NCI-H510A treated with DMSO at 0.1 percent for 48 hours (cell line): Measurements from ENCODE around the gene CYYR1.

ENCODE experiments used
- DNase-seq: peaks from one replicate; lab custom pipeline; 2025; lab: John Stamatoyannopoulos, UW

CYYR1 gene

GRCh38 chr21:26572702-26573381 lies at the start of gene CYYR1:
Gene CYYR1, minus strand, starts transcription at chr21:26573286. Its CDS starts 346 bp downstream, at chr21:26572940.
- DNase-seq, result no peak

- DNase-seq, result no peak
Observed at GRCh38 chr21:26617176-26617575, 44.1 kb upstream of the CYYR1 start.

- no peak for DNase-seq
Observed at GRCh38 chr21:26614251-26614650, 41.2 kb upstream of the CYYR1 start.

DNA sequence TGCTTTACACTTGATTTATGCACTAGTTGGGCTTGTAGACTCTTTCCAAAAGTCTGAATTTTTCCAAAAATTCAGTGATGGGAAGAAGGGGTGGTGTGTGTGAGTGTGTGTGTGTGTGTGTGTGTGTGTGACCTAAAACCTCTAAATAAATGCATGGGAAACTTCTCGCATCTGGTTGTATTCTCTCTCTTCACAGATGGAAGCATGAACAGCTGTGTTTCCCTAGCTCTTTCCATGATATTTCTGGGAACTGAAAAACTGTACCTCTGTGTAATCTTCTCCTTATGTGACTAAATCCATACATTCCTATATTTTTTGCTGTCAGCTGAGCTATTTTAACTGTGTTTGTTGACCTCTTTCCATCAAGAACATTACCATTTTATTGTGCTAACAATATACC lies 26.2 kb upstream of the CYYR1 start:
- DNase-seq, result no peak

DNA sequence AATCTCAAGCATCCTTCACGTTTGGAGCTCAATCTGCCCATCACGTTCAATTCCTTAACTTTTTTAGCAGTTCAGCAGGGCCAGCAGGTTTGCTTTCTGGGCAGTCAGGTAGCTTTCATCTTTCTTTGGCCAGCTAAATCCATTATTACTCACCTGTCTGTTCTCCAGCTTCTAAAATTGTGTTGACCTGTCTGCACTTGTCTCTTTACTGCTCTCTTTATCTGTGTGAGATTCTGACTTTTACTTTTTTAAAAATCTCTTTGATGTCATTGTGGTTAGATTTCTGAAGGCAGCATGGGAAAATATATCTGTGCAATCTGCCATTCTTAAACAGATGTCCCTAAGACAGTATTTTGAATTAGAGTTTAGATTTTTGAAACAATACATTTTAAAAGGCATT lies 24.9 kb upstream of the CYYR1 start:
- DNase-seq, result no peak

DNA sequence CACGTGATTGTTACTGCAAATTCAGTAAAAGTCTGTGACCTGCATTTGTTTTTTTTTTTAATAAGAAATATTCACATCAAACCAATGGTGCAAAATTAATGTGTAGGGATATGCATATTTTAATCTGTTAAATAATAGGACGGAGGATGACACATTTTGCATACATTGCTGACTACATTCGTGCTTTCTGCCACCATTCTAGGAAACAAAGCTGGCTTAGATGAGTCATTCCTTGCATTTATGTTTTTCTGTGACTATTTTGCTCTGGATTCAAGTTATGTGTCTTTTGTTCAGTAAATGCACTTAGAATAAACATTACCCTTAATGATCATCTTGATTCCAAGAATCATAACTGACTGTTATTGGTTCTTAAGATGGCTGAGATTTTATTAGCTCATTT lies 23.9 kb upstream of the CYYR1 start:
- DNase-seq, result no peak

DNA sequence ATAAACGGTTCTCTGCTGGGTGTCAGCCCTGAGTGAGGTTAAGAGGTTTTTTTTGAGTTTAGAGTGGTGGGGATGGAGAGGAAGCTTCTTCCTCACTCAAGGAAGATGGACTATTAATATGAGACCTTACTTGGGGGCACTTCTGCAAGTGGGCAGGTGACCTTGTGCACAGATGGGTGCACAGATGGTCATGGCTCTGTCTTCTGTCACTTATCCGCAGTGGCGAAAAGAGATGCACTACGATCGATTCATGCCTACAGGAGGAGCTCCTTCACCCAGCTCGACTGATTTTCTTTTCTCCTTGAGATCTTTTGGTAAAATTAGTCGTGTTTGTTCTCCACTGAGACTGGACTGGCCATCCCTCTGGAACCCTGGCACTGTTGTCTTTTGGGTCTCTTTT lies 22.9 kb upstream of the CYYR1 start:
- no peak for DNase-seq

- DNase-seq, result no peak
Observed at GRCh38 chr21:26593800-26594199, 20.7 kb upstream of the CYYR1 start.

- DNase-seq, result no peak
Observed at GRCh38 chr21:26591543-26591942, 18.5 kb upstream of the CYYR1 start.

DNA sequence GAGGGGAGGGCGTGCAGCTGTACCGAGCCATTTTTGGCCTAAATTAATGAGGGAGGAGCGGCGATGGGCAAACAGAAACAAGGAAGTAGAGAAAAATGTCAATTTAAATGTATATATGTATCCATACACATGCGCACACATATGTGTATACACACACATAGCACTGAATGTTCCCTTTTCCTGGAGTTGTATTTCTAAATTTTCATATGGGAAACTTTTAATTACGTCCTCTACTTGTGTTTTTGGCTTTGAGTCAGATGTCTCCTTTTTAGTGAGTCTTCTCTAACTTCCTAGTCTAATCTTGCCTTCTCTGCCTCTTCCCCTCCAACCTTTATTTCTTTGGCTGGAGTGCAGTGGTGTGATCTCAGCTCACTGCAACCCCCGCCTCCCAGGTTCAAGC lies 15.4 kb upstream of the CYYR1 start:
- no peak for DNase-seq

- no peak for DNase-seq
Observed at GRCh38 chr21:26587736-26588201, 14.7 kb upstream of the CYYR1 start.

GRCh38 chr21:26583769-26584168 lies 10.7 kb upstream of the CYYR1 start:
- no peak for DNase-seq

DNA sequence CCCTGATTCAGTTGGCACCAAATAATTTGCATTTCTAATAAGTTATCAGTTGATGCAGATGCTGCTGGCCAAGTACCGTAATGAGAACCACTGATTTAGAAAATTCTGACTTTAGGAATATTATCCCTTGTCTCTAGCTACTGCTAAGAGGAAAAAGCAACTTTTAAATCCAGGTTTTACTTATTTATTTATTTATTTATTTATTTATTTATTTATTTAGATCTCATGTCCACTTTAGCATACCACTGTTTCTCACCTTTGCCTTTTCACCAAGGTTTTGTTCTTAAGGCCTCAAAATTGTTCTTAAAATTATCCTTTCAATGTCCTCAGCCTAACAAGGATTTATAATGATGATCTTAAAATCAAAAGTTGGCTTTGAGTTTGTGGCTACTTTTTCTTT lies 8.7 kb upstream of the CYYR1 start:
- DNase-seq, result no peak

DNA sequence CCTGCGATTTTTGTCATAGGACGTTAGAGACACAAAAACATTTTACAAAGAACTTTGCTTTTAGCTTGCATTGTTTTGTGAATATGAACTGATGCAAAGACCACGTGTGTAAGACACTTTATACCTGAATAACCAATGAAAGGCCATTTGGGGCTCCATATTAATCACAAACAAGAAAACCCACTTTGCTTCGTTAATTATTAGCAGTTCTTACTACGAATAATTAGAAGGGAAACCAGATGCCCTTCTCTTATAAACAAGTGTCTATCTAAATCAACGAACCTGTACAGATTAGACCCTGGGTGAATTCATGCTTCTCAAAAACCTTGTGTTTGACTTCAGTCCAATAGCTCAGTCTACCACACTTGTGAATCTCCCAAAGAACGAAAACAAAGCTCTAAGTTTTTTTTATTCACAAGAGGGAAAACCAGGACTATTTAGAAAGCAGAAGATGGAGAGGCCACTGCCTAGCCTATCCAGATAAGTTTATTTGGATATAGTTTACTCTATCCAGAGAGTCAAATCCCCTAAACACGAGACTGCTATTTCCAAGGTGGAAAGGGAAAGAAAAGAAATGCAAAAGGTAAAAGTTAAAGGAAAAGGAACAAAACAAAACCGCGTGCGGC lies 897 bp downstream of the CYYR1 start:
- DNase-seq, result no peak

DNA sequence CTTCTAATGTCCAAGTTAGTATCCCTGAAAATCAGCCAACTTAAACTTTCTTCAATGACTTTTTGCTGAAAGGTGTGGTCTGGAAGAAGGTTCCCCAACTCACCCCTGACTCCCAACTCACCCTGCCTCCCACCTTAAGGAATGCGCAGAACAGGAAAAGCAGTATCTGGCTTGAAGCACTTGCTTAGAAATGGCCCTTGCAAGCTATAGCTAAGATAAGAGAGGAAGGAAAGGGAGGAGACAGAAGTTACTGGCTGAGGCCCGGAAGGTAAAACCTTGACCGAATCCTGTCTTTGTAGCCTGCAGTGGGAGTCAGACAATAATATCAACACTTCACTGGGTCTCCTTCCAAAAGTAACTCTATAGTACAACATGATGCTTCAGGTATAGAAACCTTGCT lies 2.9 kb downstream of the CYYR1 start:
- no peak for DNase-seq

DNA sequence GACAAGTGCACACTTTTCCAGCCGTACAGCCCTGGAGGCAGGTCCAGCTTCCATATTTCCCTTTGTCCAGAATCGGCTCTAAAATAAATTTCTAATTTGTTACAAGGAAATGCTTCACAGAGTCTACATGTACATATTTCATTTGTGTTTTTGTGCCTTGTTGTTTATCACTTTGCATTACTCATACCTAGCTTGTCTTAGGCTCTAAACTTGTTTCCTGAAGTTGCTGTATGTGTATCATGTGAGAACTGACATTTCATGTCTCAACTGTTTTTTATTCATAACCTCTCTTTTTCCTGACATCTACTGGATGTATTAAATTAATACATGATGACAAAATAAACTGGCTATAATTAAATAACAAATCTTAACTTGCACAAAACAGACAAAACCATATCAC lies 7.5 kb downstream of the CYYR1 start:
- no peak for DNase-seq

DNA sequence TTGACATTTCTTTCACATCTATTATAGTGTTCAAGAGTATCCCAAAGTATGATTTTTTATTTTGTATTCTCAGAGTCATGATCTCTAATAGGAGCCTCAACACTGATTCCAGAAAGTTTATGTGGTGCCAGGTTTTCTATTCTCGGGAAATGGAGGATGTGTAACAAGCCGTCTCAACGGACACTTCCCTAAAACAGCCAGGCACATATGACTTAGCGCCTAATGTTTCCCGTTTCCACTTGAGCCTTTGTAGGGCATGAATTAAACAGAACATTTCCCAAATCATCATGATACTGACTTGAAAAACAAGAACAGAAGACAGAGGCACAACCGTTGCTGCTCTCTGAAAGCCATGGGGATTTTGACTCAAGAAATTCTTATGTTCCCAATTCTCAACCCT lies 8.0 kb downstream of the CYYR1 start:
- no peak for DNase-seq

DNA sequence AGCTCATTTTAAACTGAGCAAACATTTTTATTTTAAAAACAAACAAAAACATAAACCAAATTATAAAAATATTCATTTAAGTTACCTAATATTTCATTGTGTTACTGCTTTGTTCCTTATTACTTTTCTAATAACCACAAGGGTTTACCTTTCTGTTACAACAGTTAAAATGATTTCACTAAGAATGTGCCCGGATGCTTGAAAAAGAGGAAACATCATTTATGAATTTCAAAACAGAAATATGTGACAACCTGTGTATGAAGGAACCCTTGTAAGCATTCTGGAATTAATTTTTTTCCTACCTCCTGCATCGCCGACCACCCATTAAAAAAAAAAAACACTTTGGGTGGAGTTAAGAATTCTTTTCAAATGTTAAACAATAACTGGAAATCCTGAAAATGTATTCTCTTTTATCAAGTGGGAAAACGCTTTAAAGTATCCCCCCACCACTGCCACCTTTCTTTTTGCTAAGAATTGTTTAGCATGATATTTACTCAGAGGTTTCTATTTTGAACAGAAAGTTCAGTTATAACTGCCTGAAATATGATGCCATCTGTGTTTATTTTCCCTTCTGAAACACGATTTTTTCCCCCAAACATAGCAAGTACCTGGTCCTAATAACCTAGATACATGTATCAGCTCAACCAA lies 9.1 kb downstream of the CYYR1 start:
- no peak for DNase-seq

- no peak for DNase-seq
Observed at GRCh38 chr21:26560612-26561011, 12.5 kb downstream of the CYYR1 start.

DNA sequence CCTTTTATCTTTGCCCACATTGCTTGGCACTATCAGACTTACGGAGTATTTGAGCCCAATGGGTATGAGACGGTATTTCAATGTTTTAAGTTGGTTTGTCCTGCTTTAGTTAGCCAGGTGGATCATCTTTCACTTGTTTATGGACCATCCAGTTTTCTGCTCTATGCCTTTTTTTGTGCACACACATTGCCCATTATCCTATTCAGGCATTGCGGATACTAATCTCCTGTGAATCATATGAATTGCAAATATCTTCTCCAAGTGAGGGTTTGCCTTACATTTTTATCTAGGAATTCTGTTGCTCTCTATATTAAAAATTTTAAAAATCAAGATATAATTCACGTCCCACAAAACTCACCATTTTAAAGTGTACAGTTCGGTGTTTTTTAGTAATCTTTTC lies 14.0 kb downstream of the CYYR1 start:
- DNase-seq, result no peak

DNA sequence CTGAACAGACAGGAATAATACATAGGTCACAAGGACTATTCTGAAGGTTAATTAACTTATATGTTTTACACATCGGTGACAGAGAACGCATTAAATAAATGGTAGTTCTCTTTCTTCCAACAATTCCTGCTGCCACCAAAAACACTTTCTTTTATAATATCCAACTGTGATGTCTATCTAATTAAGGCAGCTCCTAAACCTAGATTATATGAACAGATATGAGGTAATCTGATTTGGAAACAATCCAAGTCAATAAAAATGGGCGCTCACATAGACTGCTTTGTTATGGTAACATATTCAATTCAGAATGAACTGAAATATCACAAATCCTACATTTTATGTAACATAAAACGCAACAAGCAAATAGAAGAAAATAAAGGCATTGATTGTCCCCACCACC lies 16.0 kb downstream of the CYYR1 start:
- DNase-seq, result no peak

- DNase-seq, result no peak
Observed at GRCh38 chr21:26555540-26556146, 17.4 kb downstream of the CYYR1 start.

DNA sequence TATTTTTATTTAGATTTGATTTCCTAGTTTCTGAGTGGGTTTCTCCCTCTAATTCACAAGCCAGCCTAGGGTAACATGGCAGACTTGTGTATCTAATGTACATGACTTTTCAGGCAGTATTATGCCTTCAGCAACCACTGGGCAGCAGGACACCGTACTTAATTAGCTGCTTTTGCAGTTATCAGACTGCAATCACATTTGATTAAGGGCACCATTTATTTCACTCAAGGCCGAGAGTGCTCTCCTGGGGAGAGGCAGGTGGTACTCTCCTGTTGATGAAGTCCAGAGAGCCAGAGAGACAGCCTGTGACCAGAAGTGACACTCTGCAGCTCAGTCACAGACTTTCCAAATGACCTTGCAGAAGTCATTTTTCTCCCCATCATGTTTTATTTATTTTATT lies 18.7 kb downstream of the CYYR1 start:
- no peak for DNase-seq
